Measurements from ENCODE around the gene ALDH1A3.
"Not testable (repeated sequence)": the region's sequence is repeated elsewhere in the genome, so short reads cannot be mapped to it uniquely, and the experiment has no call there.

The ALDH1A3 gene

GRCh38 chr15:100879464-100880138, at the start of gene ALDH1A3:
Gene ALDH1A3, plus strand, starts transcription at chr15:100879831. Its CDS starts 77 bp downstream, at chr15:100879908.
- DNase-seq (ENCODE audit: low read depth in 2 of 2), result peak in 1 of 2 donors; percentile 4

GRCh38 chr15:100831467-100831866, 48.2 kb upstream of the ALDH1A3 start:
- no peak for DNase-seq (ENCODE audit: low read depth in 2 of 2)

GRCh38 chr15:100832149-100832942, 47.3 kb upstream of the ALDH1A3 start:
- DNase-seq (ENCODE audit: low read depth in 2 of 2), result no peak

- no peak for DNase-seq (ENCODE audit: low read depth in 2 of 2)
Observed at GRCh38 chr15:100833417-100834389, 45.9 kb upstream of the ALDH1A3 start.

- no peak for DNase-seq (ENCODE audit: low read depth in 2 of 2)
Observed at GRCh38 chr15:100834731-100835130, 44.9 kb upstream of the ALDH1A3 start.

- DNase-seq (ENCODE audit: low read depth in 2 of 2), result no peak
Observed at GRCh38 chr15:100835636-100836035, 44.0 kb upstream of the ALDH1A3 start.

- no peak for DNase-seq (ENCODE audit: low read depth in 2 of 2)
Observed at GRCh38 chr15:100836501-100836900, 43.1 kb upstream of the ALDH1A3 start.

- no peak for DNase-seq (ENCODE audit: low read depth in 2 of 2)
Observed at GRCh38 chr15:100841426-100841825, 38.2 kb upstream of the ALDH1A3 start.

- DNase-seq (ENCODE audit: low read depth in 2 of 2), result no peak
Observed at GRCh38 chr15:100842756-100843730, 36.6 kb upstream of the ALDH1A3 start.

GRCh38 chr15:100844167-100844566, 35.5 kb upstream of the ALDH1A3 start:
- DNase-seq (ENCODE audit: low read depth in 2 of 2), result no peak

GRCh38 chr15:100844778-100845177, 34.9 kb upstream of the ALDH1A3 start:
- no peak for DNase-seq (ENCODE audit: low read depth in 2 of 2)

- DNase-seq (ENCODE audit: low read depth in 2 of 2), result no peak
Observed at GRCh38 chr15:100847194-100847593, 32.4 kb upstream of the ALDH1A3 start.

- peak; percentile 41 to 44 for DNase-seq (ENCODE audit: low read depth in 2 of 2)
Observed at GRCh38 chr15:100849021-100849854, 30.4 kb upstream of the ALDH1A3 start.

- DNase-seq (ENCODE audit: low read depth in 2 of 2), result no peak
Observed at GRCh38 chr15:100849855-100850218, 29.8 kb upstream of the ALDH1A3 start.

- DNase-seq (ENCODE audit: low read depth in 2 of 2), result not testable (repeated sequence)
Observed at GRCh38 chr15:100851428-100852015, 28.1 kb upstream of the ALDH1A3 start.

GRCh38 chr15:100852630-100853029, 27.0 kb upstream of the ALDH1A3 start:
- no peak for DNase-seq (ENCODE audit: low read depth in 2 of 2)

GRCh38 chr15:100853676-100854440, 25.8 kb upstream of the ALDH1A3 start:
- DNase-seq (ENCODE audit: low read depth in 2 of 2), result no peak

- DNase-seq (ENCODE audit: low read depth in 2 of 2), result no peak
Observed at GRCh38 chr15:100856867-100857266, 22.8 kb upstream of the ALDH1A3 start.

- no peak for DNase-seq (ENCODE audit: low read depth in 2 of 2)
Observed at GRCh38 chr15:100858294-100858693, 21.3 kb upstream of the ALDH1A3 start.

All from stimulated activated CD8-positive, alpha-beta memory T cell treated with anti-CD3 and anti-CD28 coated beads, Interleukin-2, amount 100 ng/mL, for 48 hours (primary cell).